Osteocyte (in vitro differentiated cells): Measurements from ENCODE around the gene OLR1. TPM values are rescaled to one million over a fixed set of nuclear protein-coding genes. Genes with fewer than 3 reads are reported as not detected.

Experiments used
- DNase-seq: peaks from one replicate; pipeline ENCODE4 v3.0.0; 2021; ENCODE audit warnings: mixed read lengths; ENCODE audit not compliant: unreplicated experiment; ENCODE audit errors: extremely low spot score
- H3K27ac Mint-ChIP-seq: one replicate; pipeline ENCODE4 v1.8.0; 2021; ENCODE audit warnings: mild to moderate bottlenecking, mixed read lengths; ENCODE audit not compliant: unreplicated experiment
- H3K27me3 Mint-ChIP-seq: one replicate; pipeline ENCODE4 v1.8.0; 2021; ENCODE audit warnings: mixed read lengths; ENCODE audit not compliant: unreplicated experiment
- H3K36me3 Mint-ChIP-seq: one replicate; pipeline ENCODE4 v1.8.0; 2021; ENCODE audit warnings: mixed read lengths; ENCODE audit not compliant: unreplicated experiment
- H3K4me1 Mint-ChIP-seq: one replicate; pipeline ENCODE4 v1.8.0; 2021; ENCODE audit warnings: mixed read lengths; ENCODE audit not compliant: unreplicated experiment
- H3K4me3 Mint-ChIP-seq: one replicate; pipeline ENCODE4 v1.8.0; 2021; ENCODE audit warnings: mild to moderate bottlenecking, moderate library complexity, mixed read lengths; ENCODE audit not compliant: unreplicated experiment
- H3K9me3 Mint-ChIP-seq: one replicate; pipeline ENCODE4 v1.8.0; 2021; ENCODE audit warnings: mixed read lengths; ENCODE audit not compliant: unreplicated experiment
- total RNA-seq: library from RNA; stranded (reverse); gene quantifications from 2 replicates; pipeline ENCODE4 v1.2.1, GENCODE V29; 2021
- TF ChIP-seq, protein P1 (sequence below): fragments of 200-600 bp; sonication (generic); IDR thresholded peaks from 2 replicates; pipeline ENCODE4 v1.5.0; 2021; ENCODE audit warnings: antibody characterized with exemption, mild to moderate bottlenecking, moderate library complexity

OLR1 gene
- total RNA-seq, 1 donor from 2014 or later, result not detected

GRCh38 chr12:10111451-10111850 is 60.5 kb downstream of the OLR1 start:
- H3K27ac Mint-ChIP-seq, result no peak overlapping the region
- TF ChIP-seq, protein P1, sequence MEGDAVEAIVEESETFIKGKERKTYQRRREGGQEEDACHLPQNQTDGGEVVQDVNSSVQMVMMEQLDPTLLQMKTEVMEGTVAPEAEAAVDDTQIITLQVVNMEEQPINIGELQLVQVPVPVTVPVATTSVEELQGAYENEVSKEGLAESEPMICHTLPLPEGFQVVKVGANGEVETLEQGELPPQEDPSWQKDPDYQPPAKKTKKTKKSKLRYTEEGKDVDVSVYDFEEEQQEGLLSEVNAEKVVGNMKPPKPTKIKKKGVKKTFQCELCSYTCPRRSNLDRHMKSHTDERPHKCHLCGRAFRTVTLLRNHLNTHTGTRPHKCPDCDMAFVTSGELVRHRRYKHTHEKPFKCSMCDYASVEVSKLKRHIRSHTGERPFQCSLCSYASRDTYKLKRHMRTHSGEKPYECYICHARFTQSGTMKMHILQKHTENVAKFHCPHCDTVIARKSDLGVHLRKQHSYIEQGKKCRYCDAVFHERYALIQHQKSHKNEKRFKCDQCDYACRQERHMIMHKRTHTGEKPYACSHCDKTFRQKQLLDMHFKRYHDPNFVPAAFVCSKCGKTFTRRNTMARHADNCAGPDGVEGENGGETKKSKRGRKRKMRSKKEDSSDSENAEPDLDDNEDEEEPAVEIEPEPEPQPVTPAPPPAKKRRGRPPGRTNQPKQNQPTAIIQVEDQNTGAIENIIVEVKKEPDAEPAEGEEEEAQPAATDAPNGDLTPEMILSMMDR, result no peak

GRCh38 chr12:10110256-10110844 is 61.6 kb downstream of the OLR1 start:
- TF ChIP-seq, protein P1, result no peak
- Mint-ChIP-seq H3K4me3 (no peak overlapping the region), H3K9me3 (no peaks in the 10 kb centered on the region), H3K36me3 (no peaks in the 10 kb centered on the region), H3K27ac (no peak overlapping the region), H3K27me3 (peaks cover 2% of the 10 kb centered on the region), H3K4me1 (peaks cover 2% of the 10 kb centered on the region)
- no peak for DNase-seq

More at GRCh38 chr12:10111451-10111850, 60.5 kb downstream of the OLR1 start:
- DNase-seq, result no peak
- Mint-ChIP-seq H3K9me3 (no peaks in the 10 kb centered on the region), H3K4me1 (peaks cover 2% of the 10 kb centered on the region), H3K27me3 (no peaks in the 10 kb centered on the region), H3K36me3 (no peaks in the 10 kb centered on the region), H3K4me3 (no peak overlapping the region)

Other genes starting within 250 kb of the OLR1 start
- not detected in 2 replicates for gene CLEC2A, start 239.8 kb downstream of the OLR1 start, total RNA-seq
- gene CLEC12A, start 200.7 kb downstream of the OLR1 start, total RNA-seq, result not detected in 2 replicates
- not detected in 2 replicates for gene CLEC1B, start 173.0 kb downstream of the OLR1 start, total RNA-seq
- not detected in 2 replicates for gene CLEC12B, start 161.5 kb downstream of the OLR1 start, total RNA-seq
- gene CLEC9A, start 141.4 kb downstream of the OLR1 start, total RNA-seq, result not detected in 2 replicates
- gene CLEC1A, start 73.1 kb downstream of the OLR1 start, total RNA-seq, result not detected in 2 replicates
- gene CLEC7A, start 41.9 kb downstream of the OLR1 start, total RNA-seq, result not detected in 2 replicates
- gene TMEM52B, start 6.9 kb upstream of the OLR1 start, total RNA-seq, result not detected in 2 replicates
- gene GABARAPL1, start 40.7 kb upstream of the OLR1 start, total RNA-seq, result 72.3 and 74.7 TPM in 2 replicates
- 0.03 and 0.37 TPM in 2 replicates for gene KLRD1, start 135.7 kb upstream of the OLR1 start, total RNA-seq
- gene KLRK1, start 217.9 kb upstream of the OLR1 start, total RNA-seq, result 3.2 and 4.9 TPM in 2 replicates
- gene KLRC4, start 237.6 kb upstream of the OLR1 start, total RNA-seq, result 3.1 and 3.3 TPM in 2 replicates
- gene KLRC3, start 248.5 kb upstream of the OLR1 start, total RNA-seq, result 4.9 and 6.7 TPM in 2 replicates